Right lobe of liver (tissue), 6 donors: ENCODE measurements around the gene TOR3A. TPM values are rescaled to one million over a fixed set of nuclear protein-coding genes. Genes with fewer than 3 reads are reported as not detected.

ENCODE experiments used
- ATAC-seq, 4 donors: fragments of 200-7000 bp; cut with Tn5 transposase; one replicate each; pipeline ENCODE4 v1.9.1; 2020; ENCODE audit warnings: mild to moderate bottlenecking in 4 of 4, moderate library complexity in 4 of 4
- DNase-seq, 3 donors: peaks; one replicate each; pipeline ENCODE4 v3.0.0-alpha.2; 2020
- H3K27ac ChIP-seq, 3 donors: fragments of 200-600 bp; one replicate each; pipeline ENCODE4 v1.8.0; 2022
- H3K27me3 ChIP-seq, 2 donors: fragments of 200-600 bp; one replicate each; pipeline ENCODE4 v1.8.0; 2022
- H3K36me3 ChIP-seq, 4 donors: fragments of 200-600 bp; sonication (generic) in 1 of 4; one replicate each; pipeline versions ENCODE4 v1.5.1 to v1.8.0; 2017 to 2022; ENCODE audit warnings: control low read depth in 1 of 4
- H3K4me1 ChIP-seq, 4 donors: fragments of 200-600 bp; sonication (generic) in 1 of 4; one replicate each; pipeline versions ENCODE4 v1.5.1 to v1.8.0; 2017 to 2022; ENCODE audit warnings: control low read depth in 1 of 4
- H3K4me3 ChIP-seq, 3 donors: fragments of 200-600 bp; one replicate each; pipeline ENCODE4 v1.8.0; 2022
- H3K9me3 ChIP-seq, 4 donors: fragments of 200-600 bp; sonication (generic) in 1 of 4; one replicate each; pipeline versions ENCODE4 v1.5.1 to v1.8.0; 2017 to 2022; ENCODE audit warnings: control low read depth in 1 of 4
- CTCF ChIP-seq, 4 donors: fragments of 200-600 bp in 3 of 4; fragments of 450-650 bp in 1 of 4; IDR thresholded peaks; one replicate each; pipeline versions ENCODE4 v1.5.1 to v1.8.0; 2016 to 2022; ENCODE audit warnings: antibody characterized with exemption in 4 of 4, mild to moderate bottlenecking in 2 of 4
- POLR2A ChIP-seq: fragments of 450-650 bp; IDR thresholded peaks from one replicate; pipeline ENCODE4 v1.6.1; 2017; ENCODE audit warnings: antibody characterized with exemption, mild to moderate bottlenecking
- WGBS: methylation state at CpG from one replicate; pipeline ENCODE4 v1.1.6; 2018; ENCODE audit warnings: low coverage, low lambda C conversion rate; ENCODE audit not compliant: insufficient coverage; ENCODE audit errors: missing lambda C conversion rate; 5-methylcytosine and 5-hydroxymethylcytosine counted together
- intact Hi-C, 2 donors: fragments of 100-400 bp; cut with DNase I; formaldehyde crosslinking; loops; one replicate each; pipeline versions ENCODE4 v1.11.2 to v1.14.1; 2022
- total RNA-seq, 6 experiments: library from RNA; depleted of rRNA in 2 of 6; stranded (reverse); fragments of >200 nt in 2 of 6; fragmentation: NEBNext Ultra II Directional in 3 of 6; extraction: Animal tissue kit (Norgen Biotek cat#: 25700) in 3 of 6; gene quantifications; one replicate each; pipeline versions ENCODE4 v1.1.0 to v1.2.4, GENCODE V29; 2016 to 2023
- donor health status: DM: no; HTN: yes; CAD: no.
- donor health status: DM: no; HTN: no; CAD: no.
- donor health status: DM: no; HTN: no; CAD: no.
- donor health status: DM: no; HTN: yes; CAD: no.
- donor health status: DM: no; HTN: yes; CAD: no.

The TOR3A gene
- total RNA-seq, 6 experiments from 2014 or later, result 4.7 to 52.8 (median 13.1) TPM

- H3K27me3 ChIP-seq, result no peaks in the 10 kb centered on the region
- 73% methylated on average over 7 of the region's 9 CpGs for WGBS
- peaks cover 0 to 63% (median 35%) of the 10 kb centered on the region in 4 donors for H3K4me1 ChIP-seq
- no peak overlapping the region for H3K27ac ChIP-seq
- TF ChIP-seq CTCF (IDR thresholded peaks at IDR 0.05) (no peak), POLR2A (no peak)
- intact Hi-C loops, result no loop called here
- no peak for DNase-seq
- peaks cover 0 to 15% (median 6%) of the 10 kb centered on the region in 4 donors for H3K36me3 ChIP-seq
- no peaks in the 10 kb centered on the region for H3K9me3 ChIP-seq
- no peak for ATAC-seq
- no peak overlapping the region for H3K4me3 ChIP-seq
Observed at GRCh38 chr1:179092896-179093461, 11.1 kb downstream of the TOR3A start.

- no peak for DNase-seq
- intact Hi-C loops, result no loop called here
- Histone ChIP-seq H3K36me3 (peaks cover 0 to 15% (median 6%) of the 10 kb centered on the region in 4 donors), H3K4me1 (peaks cover 0 to 50% (median 27%) of the 10 kb centered on the region in 4 donors), H3K9me3 (no peaks in the 10 kb centered on the region), H3K4me3 (no peak overlapping the region), H3K27ac (no peak overlapping the region), H3K27me3 (no peaks in the 10 kb centered on the region)
- ATAC-seq, result no peak
- 70% methylated on average over 4 of the region's 5 CpGs for WGBS
- TF ChIP-seq CTCF (IDR thresholded peaks at IDR 0.05), result no peak
Observed at GRCh38 chr1:179094818-179095217, 12.9 kb downstream of the TOR3A start.

GRCh38 chr1:179095377-179095776 lies 13.5 kb downstream of the TOR3A start:
- Histone ChIP-seq H3K27me3 (no peaks in the 10 kb centered on the region), H3K27ac (peak overlapping the region in 2 of 3 donors; percentile 13 to 21), H3K4me3 (no peak overlapping the region), H3K36me3 (peaks cover 0 to 15% (median 6%) of the 10 kb centered on the region in 4 donors), H3K4me1 (peaks cover 0 to 45% (median 24%) of the 10 kb centered on the region in 4 donors), H3K9me3 (no peaks in the 10 kb centered on the region)
- WGBS, result 78% methylated on average over 2 of the region's 4 CpGs
- TF ChIP-seq POLR2A (no peak), CTCF (IDR thresholded peaks at IDR 0.05) (no peak)
- intact Hi-C loops, result no loop called here
- DNase-seq, result no peak
- no peak for ATAC-seq

- H3K9me3 ChIP-seq, result no peaks in the 10 kb centered on the region
- TF ChIP-seq POLR2A (no peak), CTCF (IDR thresholded peaks at IDR 0.05) (no peak)
- H3K27ac ChIP-seq, result peak overlapping the region in 2 of 3 donors; percentile 13 to 21
- peak; percentile 61 to 71 (median 66) for ATAC-seq
- WGBS, result 41% methylated on average over 3 of the region's 3 CpGs
- H3K36me3 ChIP-seq, result peaks cover 0 to 15% (median 6%) of the 10 kb centered on the region in 4 donors
- DNase-seq, result peak; percentile 63 to 87 (median 83)
- H3K27me3 ChIP-seq, result no peaks in the 10 kb centered on the region
- no peak overlapping the region for H3K4me3 ChIP-seq
- H3K4me1 ChIP-seq, result peaks cover 0 to 40% (median 21%) of the 10 kb centered on the region in 4 donors
- intact Hi-C loops, result no loop called here
Observed at GRCh38 chr1:179095924-179096323, 14.1 kb downstream of the TOR3A start.
